ENCODE results near the gene ANAPC4. TPM values are rescaled to one million over a fixed set of nuclear protein-coding genes. Genes with fewer than 3 reads are reported as not detected.

The ANAPC4 gene
- total and polyA plus RNA-seq, 8 donors, result 23.6 to 68.8 (median 64.0) TPM

- Histone ChIP-seq H3K4me3 (no peak overlapping the region), H3K27me3 (no peaks in the 10 kb centered on the region), H3K36me3 (peaks cover 0 to 7% of the 10 kb centered on the region in 2 donors), H3K9me3 (no peaks in the 10 kb centered on the region), H3K4me1 (no peaks in the 10 kb centered on the region), H3K27ac (no peak overlapping the region)
- ATAC-seq, result no peak
- no peak for DNase-seq
- TF ChIP-seq, protein P1, sequence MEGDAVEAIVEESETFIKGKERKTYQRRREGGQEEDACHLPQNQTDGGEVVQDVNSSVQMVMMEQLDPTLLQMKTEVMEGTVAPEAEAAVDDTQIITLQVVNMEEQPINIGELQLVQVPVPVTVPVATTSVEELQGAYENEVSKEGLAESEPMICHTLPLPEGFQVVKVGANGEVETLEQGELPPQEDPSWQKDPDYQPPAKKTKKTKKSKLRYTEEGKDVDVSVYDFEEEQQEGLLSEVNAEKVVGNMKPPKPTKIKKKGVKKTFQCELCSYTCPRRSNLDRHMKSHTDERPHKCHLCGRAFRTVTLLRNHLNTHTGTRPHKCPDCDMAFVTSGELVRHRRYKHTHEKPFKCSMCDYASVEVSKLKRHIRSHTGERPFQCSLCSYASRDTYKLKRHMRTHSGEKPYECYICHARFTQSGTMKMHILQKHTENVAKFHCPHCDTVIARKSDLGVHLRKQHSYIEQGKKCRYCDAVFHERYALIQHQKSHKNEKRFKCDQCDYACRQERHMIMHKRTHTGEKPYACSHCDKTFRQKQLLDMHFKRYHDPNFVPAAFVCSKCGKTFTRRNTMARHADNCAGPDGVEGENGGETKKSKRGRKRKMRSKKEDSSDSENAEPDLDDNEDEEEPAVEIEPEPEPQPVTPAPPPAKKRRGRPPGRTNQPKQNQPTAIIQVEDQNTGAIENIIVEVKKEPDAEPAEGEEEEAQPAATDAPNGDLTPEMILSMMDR (IDR thresholded peaks at IDR 0.05), result no peak
- intact Hi-C loops (cut with DNase I), result no loop called here
Observed at GRCh38 chr4:25350561-25350960, 26.5 kb upstream of the ANAPC4 start.

- TF ChIP-seq, protein P1 (IDR thresholded peaks at IDR 0.05), result no peak
- no peaks in the 10 kb centered on the region for H3K9me3 ChIP-seq
- H3K27me3 ChIP-seq, result no peaks in the 10 kb centered on the region
- no peak overlapping the region for H3K4me3 ChIP-seq
- H3K36me3 ChIP-seq, result peaks cover 0 to 7% of the 10 kb centered on the region in 2 donors
- H3K27ac ChIP-seq, result no peak overlapping the region
- no peak for ATAC-seq
- no peak for DNase-seq
- intact Hi-C loops (cut with DNase I), result no loop called here
- H3K4me1 ChIP-seq, result no peaks in the 10 kb centered on the region
Observed at GRCh38 chr4:25351777-25352416, 25.2 kb upstream of the ANAPC4 start.

- no peak for ATAC-seq
- TF ChIP-seq, protein P1 (IDR thresholded peaks at IDR 0.05), result no peak
- H3K4me3 ChIP-seq, result no peak overlapping the region
Observed at GRCh38 chr4:25356068-25356467, 21.0 kb upstream of the ANAPC4 start.

GRCh38 chr4:25358515-25359275 lies 18.4 kb upstream of the ANAPC4 start:
- DNase-seq (peak in 2 of 4 donors; percentile 82 to 85), ATAC-seq (peak; percentile 92)
- peak overlapping the region in 1 of 2 donors; percentile 25 for H3K27ac ChIP-seq
- H3K9me3 ChIP-seq, result no peaks in the 10 kb centered on the region
- H3K36me3 ChIP-seq, result no peaks in the 10 kb centered on the region
- TF ChIP-seq, protein P1 (IDR thresholded peaks at IDR 0.05), result no peak
- intact Hi-C loops (cut with DNase I), result no loop called here
- no peaks in the 10 kb centered on the region for H3K27me3 ChIP-seq
- H3K4me3 ChIP-seq, result no peak overlapping the region
- H3K4me1 ChIP-seq, result no peaks in the 10 kb centered on the region

More at GRCh38 chr4:25356068-25356467, 21.0 kb upstream of the ANAPC4 start:
- no peaks in the 10 kb centered on the region for H3K4me1 ChIP-seq
- no peak for DNase-seq
- H3K27me3 ChIP-seq, result no peaks in the 10 kb centered on the region
- intact Hi-C loops (cut with DNase I), result no loop called here
- H3K9me3 ChIP-seq, result no peaks in the 10 kb centered on the region
- H3K36me3 ChIP-seq, result peaks cover 0 to under 1% of the 10 kb centered on the region in 2 donors
- no peak overlapping the region for H3K27ac ChIP-seq

DNA sequence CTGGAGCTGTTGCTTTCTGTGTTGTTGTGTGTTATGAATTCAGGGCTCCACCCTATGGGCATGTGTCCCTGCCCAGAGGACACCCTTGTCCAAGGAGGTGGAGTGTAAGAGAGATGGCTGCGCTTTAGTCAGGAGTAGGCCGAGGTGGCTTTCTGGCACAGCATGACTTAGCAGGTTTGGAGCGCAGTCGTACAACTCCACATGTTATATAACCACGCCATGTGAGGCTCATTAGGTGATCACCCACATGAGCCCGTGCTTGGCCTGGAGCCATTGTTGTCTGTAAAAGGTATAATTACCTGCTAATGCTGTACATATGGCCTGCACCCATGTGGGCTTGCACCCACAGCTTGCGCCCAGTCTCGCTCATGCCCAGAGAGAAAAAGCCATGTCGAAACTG lies 15.8 kb upstream of the ANAPC4 start:
- Histone ChIP-seq H3K9me3 (no peaks in the 10 kb centered on the region), H3K27ac (no peak overlapping the region), H3K4me1 (no peaks in the 10 kb centered on the region), H3K4me3 (no peak overlapping the region), H3K27me3 (no peaks in the 10 kb centered on the region), H3K36me3 (no peaks in the 10 kb centered on the region)
- DNase-seq, result no peak
- TF ChIP-seq, protein P1 (IDR thresholded peaks at IDR 0.05), result no peak
- ATAC-seq, result no peak
- intact Hi-C loops (cut with DNase I), result loop anchor here in 1 of 2 donors (10.0 kb wide), 1 partner anchor 176 kb away; no protein-coding TSS in a partner anchor
